CD4-positive, alpha-beta T cell treated with Interleukin-4 for 1 hour (primary cell): ENCODE measurements around the gene HEPACAM.

Experiments
- DNase-seq, 2 donors: peaks; one replicate each; pipeline ENCODE4 v3.0.0-alpha.2; 2020 to 2022

Gene HEPACAM

DNA sequence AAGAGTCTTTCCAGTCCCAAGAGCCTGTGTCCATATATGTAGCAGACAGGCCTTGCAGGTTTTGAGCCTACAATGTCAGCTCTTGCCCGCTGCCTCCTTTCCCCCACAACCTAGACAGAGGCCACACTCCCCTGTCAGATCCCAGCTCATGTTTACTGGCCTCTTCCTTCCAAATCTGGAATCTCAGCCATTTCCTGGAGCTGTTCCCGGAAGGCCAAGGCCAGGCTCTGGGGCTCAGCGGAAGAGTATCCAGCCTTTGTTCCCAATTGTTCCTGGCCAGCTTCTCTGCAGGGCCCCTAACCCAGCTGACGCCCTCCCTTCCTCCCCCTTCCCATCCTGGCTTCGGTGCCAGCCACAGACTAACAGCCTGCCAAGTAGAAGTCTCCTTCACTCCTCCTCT lies 37.1 kb downstream of the HEPACAM start:
- DNase-seq: no peak

DNA sequence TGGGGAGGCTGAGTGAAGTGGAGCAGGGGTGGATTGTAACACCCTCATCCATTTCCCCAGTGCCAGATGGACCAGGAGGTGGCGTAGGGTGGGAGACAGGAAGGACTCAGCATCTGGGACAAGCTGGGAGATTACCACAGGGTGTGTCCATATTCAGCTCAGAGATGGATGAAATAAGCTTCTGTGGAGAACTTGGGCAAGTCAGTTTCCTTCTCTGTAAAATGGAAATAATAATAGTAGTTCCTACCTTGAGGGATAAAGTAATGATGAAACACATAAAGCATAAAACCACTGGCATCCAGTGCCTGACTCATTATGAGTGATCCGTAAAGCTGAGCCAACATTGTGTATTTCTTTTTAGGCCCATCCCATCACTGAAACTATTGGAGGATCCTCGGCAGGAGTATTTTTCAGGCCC lies 37.6 kb downstream of the HEPACAM start:
- no peak for DNase-seq

DNA sequence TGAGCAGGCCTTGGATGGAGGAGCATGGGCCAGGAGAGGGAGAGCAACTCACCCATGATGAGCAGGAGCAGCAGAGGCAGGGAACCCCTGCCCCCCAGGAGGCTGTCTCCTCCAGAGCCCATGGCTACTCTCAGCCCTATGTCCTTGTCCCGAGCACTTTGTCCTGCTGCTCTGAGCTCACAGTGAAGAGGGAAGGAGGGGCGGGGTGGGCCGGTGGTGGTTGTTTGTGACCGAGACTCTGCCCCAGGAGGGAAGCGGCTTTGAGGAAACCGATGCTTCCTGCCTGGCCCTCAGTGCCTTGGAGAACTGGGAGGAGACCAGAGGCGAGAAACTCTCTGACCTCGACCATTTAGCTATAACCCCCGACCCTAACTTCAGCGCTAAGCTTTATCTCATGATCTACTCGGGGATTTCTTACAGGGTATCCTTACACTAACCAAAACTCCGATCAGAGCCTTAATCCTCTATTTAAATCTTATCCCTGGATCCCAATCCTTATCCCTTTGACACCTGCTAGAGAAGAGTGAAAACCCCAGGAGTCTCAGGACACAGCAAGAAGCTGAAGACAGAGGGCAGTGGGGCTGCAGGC lies 38.1 kb downstream of the HEPACAM start, which contains the start of gene ROBO4:
Gene ROBO4, minus strand, starts transcription at position 192 of the 589 bp plus-strand sequence. Its CDS starts 70 bp downstream, at position 122.
- DNase-seq: no peak

DNA sequence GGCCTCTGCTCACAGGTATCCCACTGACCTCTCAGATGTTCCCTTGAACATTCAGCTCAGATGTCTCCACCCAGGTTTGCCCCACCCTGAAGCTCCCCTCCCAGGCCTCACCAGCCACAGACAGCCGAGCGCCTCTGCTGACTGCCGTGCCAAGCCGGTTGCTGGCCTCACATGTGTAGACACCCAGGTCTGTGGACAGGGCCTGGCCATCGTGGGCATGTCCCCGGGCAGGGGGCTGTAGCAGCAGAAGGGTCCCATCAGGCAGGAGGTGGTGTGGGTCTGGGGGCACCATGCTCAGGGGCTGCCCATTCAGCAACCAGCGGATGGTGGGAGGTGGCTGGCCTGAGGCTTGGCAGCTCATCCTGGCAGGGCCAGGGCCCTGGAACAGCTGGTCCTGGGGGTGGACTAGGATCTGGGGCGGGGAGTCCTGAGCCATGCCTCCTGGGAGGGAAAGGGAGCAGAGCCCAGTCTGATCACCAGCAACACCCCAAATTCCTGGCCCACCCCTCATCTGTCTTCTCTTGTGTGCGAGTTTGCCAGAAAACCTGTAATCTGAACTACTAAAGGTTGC lies 38.9 kb downstream of the HEPACAM start:
- DNase-seq: no peak

- no peak for DNase-seq
Measured at GRCh38 chr11:124896071-124896750, 39.6 kb downstream of the HEPACAM start.

GRCh38 chr11:124895471-124895971 lies 40.3 kb downstream of the HEPACAM start:
- no peak for DNase-seq

DNA sequence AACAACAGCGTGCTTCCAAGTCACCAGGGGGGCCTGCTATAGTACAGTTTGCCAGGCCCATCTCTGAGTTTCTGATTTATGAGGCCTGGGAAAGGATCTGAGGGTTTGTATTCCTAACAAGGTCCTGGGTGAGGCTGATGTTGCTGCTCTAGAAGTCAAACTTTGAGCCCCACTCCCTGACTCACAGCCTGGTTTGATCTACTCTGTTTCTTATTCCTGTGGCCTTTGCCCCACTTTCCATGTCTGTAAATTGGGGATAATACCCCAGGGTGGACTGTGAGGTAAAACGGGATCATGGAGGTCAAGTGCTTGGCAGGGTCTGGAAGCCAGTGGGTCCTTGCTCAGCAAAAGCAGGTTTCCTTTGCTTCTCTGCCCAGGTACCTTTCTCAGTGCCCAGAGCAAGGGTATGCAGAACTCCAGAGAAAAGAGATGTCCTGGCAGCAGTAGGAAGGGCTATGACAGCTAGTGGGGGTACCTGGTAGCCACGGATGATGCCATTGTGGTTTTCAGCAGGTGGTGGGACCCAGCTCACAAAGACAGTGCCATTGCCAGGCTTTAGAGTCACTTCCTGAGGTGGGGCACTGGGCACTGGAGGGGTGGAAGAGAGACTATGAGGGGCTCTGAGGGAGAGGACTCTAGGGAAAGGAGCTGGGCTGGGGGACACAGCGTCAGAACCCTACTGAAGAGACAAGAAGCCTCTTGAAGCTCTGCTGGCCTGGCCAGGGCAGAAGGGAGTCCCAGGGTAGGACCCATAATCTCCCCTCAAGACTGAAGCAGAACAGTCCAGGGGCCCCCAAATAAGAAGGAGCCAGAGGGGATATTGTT lies 41.0 kb downstream of the HEPACAM start:
- no peak for DNase-seq

- DNase-seq: no peak
Measured at GRCh38 chr11:124893781-124894401, 42.0 kb downstream of the HEPACAM start.

- DNase-seq: no peak
Measured at GRCh38 chr11:124892750-124893454, 42.9 kb downstream of the HEPACAM start.

GRCh38 chr11:124892146-124892545 lies 43.7 kb downstream of the HEPACAM start:
- no peak for DNase-seq

DNA sequence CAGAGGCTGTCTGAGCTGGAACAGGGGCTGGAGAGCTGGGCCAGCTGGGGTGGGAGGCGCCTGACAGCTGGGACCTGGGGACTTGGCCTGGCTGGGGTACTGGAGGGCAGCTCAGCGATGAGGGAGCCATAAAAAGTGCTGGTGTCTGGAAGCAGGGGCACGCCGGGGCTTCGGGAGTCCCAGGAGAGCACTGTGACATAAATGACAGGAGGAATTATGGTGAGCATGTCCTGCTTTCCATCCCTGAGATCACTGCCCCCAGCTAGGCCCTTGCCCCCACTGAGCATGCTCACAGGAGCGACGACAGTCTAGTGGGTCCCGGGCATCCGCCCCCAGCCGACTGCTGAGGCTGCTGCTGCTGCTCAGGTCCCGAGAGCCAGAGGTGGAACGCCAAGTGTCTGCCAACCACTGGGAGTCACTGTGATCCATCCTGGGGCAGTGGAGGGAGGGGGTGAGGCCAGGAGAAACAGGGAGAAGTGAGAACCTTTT lies 44.4 kb downstream of the HEPACAM start:
- DNase-seq: no peak

GRCh38 chr11:124890683-124891372 lies 45.0 kb downstream of the HEPACAM start:
- DNase-seq: no peak

DNA sequence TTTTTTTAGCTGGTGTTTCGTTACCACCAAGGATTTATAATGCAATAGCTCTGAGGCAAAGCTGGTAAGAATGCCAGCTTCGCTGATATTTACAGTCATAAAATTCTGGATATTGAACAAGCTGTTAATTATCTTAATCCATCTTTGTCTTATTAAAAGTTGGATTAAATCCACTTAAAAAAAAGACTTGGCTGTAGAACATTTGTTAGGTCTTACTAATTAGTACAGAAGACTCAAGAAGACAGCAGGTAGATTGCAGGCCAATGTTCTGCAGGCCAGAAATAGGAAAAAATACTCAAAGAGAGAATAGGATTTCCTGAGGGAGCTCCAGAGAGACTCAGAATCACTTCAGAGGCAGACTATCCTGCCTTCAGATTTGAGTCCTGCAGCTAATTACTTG lies 45.7 kb downstream of the HEPACAM start:
- DNase-seq: no peak

- no peak for DNase-seq
Measured at GRCh38 chr11:124889191-124890091, 46.4 kb downstream of the HEPACAM start.

- no peak for DNase-seq
Measured at GRCh38 chr11:124887667-124888013, 48.2 kb downstream of the HEPACAM start.

GRCh38 chr11:124886978-124887666 lies 48.7 kb downstream of the HEPACAM start:
- DNase-seq: no peak

DNA sequence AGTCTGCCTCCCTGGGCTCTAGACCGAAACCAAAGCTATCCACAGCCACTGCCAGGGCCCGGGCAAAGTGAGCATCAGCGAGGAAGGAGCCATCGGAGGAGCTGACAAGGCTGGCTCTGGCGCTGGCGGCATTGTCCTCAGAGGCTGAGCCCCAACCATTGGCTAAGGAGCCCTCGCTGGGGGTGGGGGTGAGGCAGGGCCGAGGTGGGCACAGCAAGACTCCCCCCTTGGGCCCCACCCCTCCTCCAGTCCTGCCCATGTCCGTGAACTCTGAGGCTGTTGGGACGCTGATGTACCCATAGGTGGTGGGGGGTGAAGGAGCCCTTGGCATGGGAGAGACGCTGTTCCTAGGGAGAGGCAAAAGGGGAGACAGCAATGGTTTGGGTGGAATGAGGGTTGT lies 49.4 kb downstream of the HEPACAM start:
- DNase-seq: no peak

DNA sequence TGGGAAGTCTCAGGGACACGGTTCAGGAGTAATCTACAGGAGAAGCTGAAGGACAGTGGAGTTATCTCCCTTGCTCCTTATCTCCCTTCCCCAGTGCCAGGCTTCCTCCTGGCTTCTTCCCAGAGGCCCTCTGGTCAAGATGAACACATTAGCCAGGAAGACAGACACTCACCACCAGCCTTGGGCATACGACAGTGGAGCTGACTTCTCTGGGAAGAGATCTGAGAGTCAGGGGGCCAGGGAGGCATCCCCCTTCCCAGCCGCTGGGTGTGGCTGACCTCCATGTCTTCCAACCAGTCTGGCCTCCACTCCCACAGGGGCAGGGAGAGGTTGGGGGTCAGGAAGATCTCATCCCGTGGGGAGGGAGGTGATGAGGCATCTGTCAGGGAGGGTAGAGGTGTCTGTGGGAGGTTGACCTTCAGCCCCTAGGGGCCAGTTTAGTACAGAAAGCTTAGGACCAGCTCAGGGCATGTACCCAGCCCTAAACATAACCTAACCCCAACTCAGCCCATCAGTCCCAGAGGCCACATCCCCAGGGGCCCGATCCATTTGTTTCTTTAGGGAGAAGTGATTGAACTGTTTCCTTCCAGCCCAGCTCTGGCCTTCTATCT lies 50.9 kb downstream of the HEPACAM start:
- DNase-seq: no peak

DNA sequence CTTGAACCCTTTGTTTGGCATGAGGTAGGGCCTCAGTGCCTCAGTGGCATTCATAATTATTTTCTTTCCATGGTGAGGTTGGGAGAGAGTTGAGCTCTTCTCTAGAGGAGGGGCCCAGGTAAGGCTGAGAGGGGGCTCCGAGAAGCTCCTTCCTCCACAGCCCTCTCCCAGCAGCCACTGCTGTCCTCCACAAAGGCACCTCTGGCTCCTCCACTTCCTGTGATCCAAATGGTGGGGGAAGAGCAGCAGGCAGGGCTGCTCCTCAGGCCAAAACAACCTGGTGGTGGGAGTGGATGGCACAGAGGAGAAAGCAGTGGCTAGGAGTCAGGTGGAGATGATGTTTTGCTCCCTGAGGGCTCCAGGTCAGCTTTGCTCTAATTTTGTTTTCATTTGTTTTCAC lies 51.5 kb downstream of the HEPACAM start:
- DNase-seq: no peak
